Stimulated activated naive CD4-positive, alpha-beta T cell (primary cell): ENCODE data around the gene SLC19A1.
"Not testable (repeated sequence)": the region's sequence is repeated elsewhere in the genome, so short reads cannot be mapped to it uniquely, and the experiment has no call there.

Experiments
- DNase-seq, 6 experiments: peaks; one replicate each; lab custom pipeline; 2025; lab: John Stamatoyannopoulos, UW

SLC19A1 gene

GRCh38 chr21:45533361-45533845 is 8.8 kb downstream of the SLC19A1 start:
- no peak for DNase-seq

GRCh38 chr21:45532826-45533360 is 9.3 kb downstream of the SLC19A1 start:
- DNase-seq, result no peak

GRCh38 chr21:45531393-45532215 is 10.6 kb downstream of the SLC19A1 start:
- DNase-seq, result no peak

GRCh38 chr21:45531114-45531392 is 11.2 kb downstream of the SLC19A1 start:
- not testable (repeated sequence) for DNase-seq

GRCh38 chr21:45530423-45531113 is 11.7 kb downstream of the SLC19A1 start:
- no peak for DNase-seq

- no peak for DNase-seq
Measured at GRCh38 chr21:45529785-45530422, 12.3 kb downstream of the SLC19A1 start.

GRCh38 chr21:45528981-45529784 is 13.1 kb downstream of the SLC19A1 start:
- DNase-seq, result no peak

GRCh38 chr21:45528028-45528705 is 14.1 kb downstream of the SLC19A1 start:
- DNase-seq, result no peak

- not testable (repeated sequence) for DNase-seq
Measured at GRCh38 chr21:45527151-45527999, 14.9 kb downstream of the SLC19A1 start.

GRCh38 chr21:45525910-45526306 is 16.3 kb downstream of the SLC19A1 start:
- no peak for DNase-seq

- no peak for DNase-seq
Measured at GRCh38 chr21:45525153-45525909, 16.9 kb downstream of the SLC19A1 start.

- DNase-seq, result no peak
Measured at GRCh38 chr21:45524756-45525152, 17.5 kb downstream of the SLC19A1 start.

GRCh38 chr21:45523411-45524101 is 18.7 kb downstream of the SLC19A1 start:
- DNase-seq, result no peak

- no peak for DNase-seq
Measured at GRCh38 chr21:45522986-45523385, 19.3 kb downstream of the SLC19A1 start.

GRCh38 chr21:45522381-45522780 is 19.9 kb downstream of the SLC19A1 start:
- no peak for DNase-seq

GRCh38 chr21:45521241-45521640 is 21.0 kb downstream of the SLC19A1 start:
- DNase-seq, result no peak

- no peak for DNase-seq
Measured at GRCh38 chr21:45519182-45519581, 23.1 kb downstream of the SLC19A1 start.

- DNase-seq, result no peak
Measured at GRCh38 chr21:45518742-45519141, 23.5 kb downstream of the SLC19A1 start.
